ENCODE data around the gene FBLN1.

Gene FBLN1

DNA sequence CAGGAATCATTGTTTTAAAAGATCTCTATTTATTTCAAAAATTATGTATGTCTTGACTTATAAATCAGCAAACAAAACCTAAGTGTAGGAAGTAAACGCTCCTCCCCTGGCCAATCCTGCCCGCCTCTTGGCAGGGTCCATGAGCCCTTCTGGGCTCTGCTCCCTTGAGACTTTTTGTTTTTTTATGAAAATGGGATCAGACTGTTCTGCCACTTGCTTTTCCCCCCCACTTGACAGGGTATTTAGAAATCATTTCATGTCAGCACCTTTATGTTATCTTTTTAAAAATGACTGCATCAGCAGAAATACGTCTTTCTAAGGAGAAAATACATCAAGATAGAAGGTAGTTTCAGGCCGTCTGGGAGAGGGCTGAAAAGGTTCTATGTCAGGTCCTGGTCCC is 35.6 kb downstream of the FBLN1 start:
- ChIA-PET POLR2A (no interaction called here), CTCF (interaction anchor here (1.1 to 2.0 kb wide), 2 partner anchors 11 to 15 kb away, joined by 3 to 6 read pairs; no protein-coding TSS in a partner anchor)
- peaks cover 0 to 63% of the 10 kb centered on the region in 2 experiments; a peak in 2 of 3 replicates for H3K36me3 ChIP-seq (ENCODE audit: control insufficient read depth in 2 of 2, insufficient read depth in 1 of 2, low read length in 2 of 2)

DNA sequence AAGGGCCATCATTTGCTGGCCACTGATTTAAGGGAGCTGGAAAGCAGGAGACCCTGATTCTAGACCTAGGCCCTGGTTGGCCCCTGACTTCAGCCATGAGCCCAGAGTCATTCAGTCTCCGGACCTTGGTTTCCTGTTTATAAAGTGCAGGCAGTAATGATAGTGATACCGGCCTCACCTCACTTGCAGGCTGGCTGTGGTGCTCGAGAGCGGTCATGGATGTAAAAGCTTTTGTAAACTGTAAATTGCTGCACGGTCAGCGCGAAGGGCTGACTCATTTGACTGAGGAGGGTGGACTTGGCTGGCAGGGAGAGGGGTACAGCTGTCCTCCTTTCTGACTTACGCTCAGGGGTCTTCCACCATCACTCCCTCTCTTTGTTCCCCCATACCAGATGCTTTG is 37.4 kb downstream of the FBLN1 start:
- Histone ChIP-seq H3K27ac (ENCODE audit: extremely low read depth, low read depth, low read length) (no peak overlapping the region), H3K9me3 (ENCODE audit: control insufficient read depth, insufficient read depth, low read depth, low read length) (no peaks in the 10 kb centered on the region), H3K4me1 (ENCODE audit: control insufficient read depth, insufficient read depth, low read length) (peaks cover 12% of the 10 kb centered on the region), H3K36me3 (ENCODE audit: control insufficient read depth in 2 of 2, insufficient read depth in 1 of 2, low read length in 2 of 2) (peaks cover 0 to 67% of the 10 kb centered on the region in 2 experiments; a peak in 2 of 3 replicates), H3K4me3 (ENCODE audit: low read depth, low read length) (no peak overlapping the region)
- ChIA-PET CTCF (interaction anchor here (1.0 kb wide), 1 partner anchor 9 kb away, joined by 4 read pairs; no protein-coding TSS in a partner anchor), POLR2A (no interaction called here)
- TF ChIP-seq ZNF837 (tag by site-specific recombination; IDR thresholded peaks at IDR 0.05) (no peak), WT1 (tag by site-specific recombination; IDR thresholded peaks at IDR 0.05) (no peak), ZNF785 (tag by site-specific recombination; IDR thresholded peaks at IDR 0.05) (no peak), BCL11B (tag by site-specific recombination; IDR thresholded peaks at IDR 0.05; ENCODE audit: low read depth) (no peak), ZIC2 (tag by site-specific recombination; IDR thresholded peaks at IDR 0.05) (no peak), GLIS2 (tag by site-specific recombination; IDR thresholded peaks at IDR 0.05) (no peak), PATZ1 (tag by site-specific recombination; IDR thresholded peaks at IDR 0.05) (no peak), ZNF214 (tag by site-specific recombination; IDR thresholded peaks at IDR 0.05; ENCODE audit: borderline replicate concordance) (no peak)
- TF ChIP-seq, protein P1, sequence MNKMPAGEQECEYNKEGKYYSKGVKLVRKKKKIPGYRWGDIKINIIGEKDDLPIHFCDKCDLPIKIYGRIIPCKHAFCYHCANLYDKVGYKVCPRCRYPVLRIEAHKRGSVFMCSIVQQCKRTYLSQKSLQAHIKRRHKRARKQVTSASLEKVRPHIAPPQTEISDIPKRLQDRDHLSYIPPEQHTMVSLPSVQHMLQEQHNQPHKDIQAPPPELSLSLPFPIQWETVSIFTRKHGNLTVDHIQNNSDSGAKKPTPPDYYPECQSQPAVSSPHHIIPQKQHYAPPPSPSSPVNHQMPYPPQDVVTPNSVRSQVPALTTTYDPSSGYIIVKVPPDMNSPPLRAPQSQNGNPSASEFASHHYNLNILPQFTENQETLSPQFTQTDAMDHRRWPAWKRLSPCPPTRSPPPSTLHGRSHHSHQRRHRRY (tag by site-specific recombination; IDR thresholded peaks at IDR 0.05), result no peak

More for the DNA sequence above, 35.6 kb downstream of the FBLN1 start:
- Histone ChIP-seq H3K27ac (ENCODE audit: extremely low read depth, low read depth, low read length) (no peak overlapping the region), H3K9me3 (ENCODE audit: control insufficient read depth, insufficient read depth, low read depth, low read length) (no peaks in the 10 kb centered on the region), H3K4me3 (ENCODE audit: low read depth, low read length) (no peak overlapping the region), H3K4me1 (ENCODE audit: control insufficient read depth, insufficient read depth, low read length) (peaks cover 19% of the 10 kb centered on the region)
- TF ChIP-seq PRDM4 (tag by site-specific recombination; IDR thresholded peaks at IDR 0.05), result no peak

- POLR2A ChIA-PET, result no interaction called here
- peaks cover 0 to 73% of the 10 kb centered on the region in 2 experiments; a peak in 2 of 3 replicates for H3K36me3 ChIP-seq (ENCODE audit: control insufficient read depth in 2 of 2, insufficient read depth in 1 of 2, low read length in 2 of 2)
- TF ChIP-seq ZFHX2 (tag by site-specific recombination; conservative IDR thresholded peaks at IDR 0.05), result peak; percentile 72
- TF ChIP-seq ZBTB8A (tag by site-specific recombination; IDR thresholded peaks at IDR 0.05), result no peak
- TF ChIP-seq EGR2 (tag by site-specific recombination; IDR thresholded peaks at IDR 0.05; ENCODE audit: low read depth), result peak; percentile 79
- TF ChIP-seq YY2 (tag by site-specific recombination; IDR thresholded peaks at IDR 0.05), result no peak
- TF ChIP-seq, protein P2, sequence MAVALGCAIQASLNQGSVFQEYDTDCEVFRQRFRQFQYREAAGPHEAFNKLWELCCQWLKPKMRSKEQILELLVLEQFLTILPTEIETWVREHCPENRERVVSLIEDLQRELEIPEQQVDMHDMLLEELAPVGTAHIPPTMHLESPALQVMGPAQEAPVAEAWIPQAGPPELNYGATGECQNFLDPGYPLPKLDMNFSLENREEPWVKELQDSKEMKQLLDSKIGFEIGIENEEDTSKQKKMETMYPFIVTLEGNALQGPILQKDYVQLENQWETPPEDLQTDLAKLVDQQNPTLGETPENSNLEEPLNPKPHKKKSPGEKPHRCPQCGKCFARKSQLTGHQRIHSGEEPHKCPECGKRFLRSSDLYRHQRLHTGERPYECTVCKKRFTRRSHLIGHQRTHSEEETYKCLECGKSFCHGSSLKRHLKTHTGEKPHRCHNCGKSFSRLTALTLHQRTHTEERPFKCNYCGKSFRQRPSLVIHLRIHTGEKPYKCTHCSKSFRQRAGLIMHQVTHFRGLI (tag by site-specific recombination; IDR thresholded peaks at IDR 0.05), result no peak
- TF ChIP-seq, protein P3, sequence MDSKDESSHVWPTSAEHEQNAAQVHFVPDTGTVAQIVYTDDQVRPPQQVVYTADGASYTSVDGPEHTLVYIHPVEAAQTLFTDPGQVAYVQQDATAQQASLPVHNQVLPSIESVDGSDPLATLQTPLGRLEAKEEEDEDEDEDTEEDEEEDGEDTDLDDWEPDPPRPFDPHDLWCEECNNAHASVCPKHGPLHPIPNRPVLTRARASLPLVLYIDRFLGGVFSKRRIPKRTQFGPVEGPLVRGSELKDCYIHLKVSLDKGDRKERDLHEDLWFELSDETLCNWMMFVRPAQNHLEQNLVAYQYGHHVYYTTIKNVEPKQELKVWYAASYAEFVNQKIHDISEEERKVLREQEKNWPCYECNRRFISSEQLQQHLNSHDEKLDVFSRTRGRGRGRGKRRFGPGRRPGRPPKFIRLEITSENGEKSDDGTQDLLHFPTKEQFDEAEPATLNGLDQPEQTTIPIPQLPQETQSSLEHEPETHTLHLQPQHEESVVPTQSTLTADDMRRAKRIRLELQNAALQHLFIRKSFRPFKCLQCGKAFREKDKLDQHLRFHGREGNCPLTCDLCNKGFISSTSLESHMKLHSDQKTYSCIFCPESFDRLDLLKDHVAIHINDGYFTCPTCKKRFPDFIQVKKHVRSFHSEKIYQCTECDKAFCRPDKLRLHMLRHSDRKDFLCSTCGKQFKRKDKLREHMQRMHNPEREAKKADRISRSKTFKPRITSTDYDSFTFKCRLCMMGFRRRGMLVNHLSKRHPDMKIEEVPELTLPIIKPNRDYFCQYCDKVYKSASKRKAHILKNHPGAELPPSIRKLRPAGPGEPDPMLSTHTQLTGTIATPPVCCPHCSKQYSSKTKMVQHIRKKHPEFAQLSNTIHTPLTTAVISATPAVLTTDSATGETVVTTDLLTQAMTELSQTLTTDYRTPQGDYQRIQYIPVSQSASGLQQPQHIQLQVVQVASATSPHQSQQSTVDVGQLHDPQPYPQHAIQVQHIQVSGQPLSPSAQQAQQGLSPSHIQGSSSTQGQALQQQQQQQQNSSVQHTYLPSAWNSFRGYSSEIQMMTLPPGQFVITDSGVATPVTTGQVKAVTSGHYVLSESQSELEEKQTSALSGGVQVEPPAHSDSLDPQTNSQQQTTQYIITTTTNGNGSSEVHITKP (tag by site-specific recombination; IDR thresholded peaks at IDR 0.05), result no peak
- TF ChIP-seq ZNF157 (tag by site-specific recombination; IDR thresholded peaks at IDR 0.05), result no peak
- TF ChIP-seq SETDB1 (IDR thresholded peaks at IDR 0.05; ENCODE audit: insufficient read length, low read length), result no peak
- no peak for TF ChIP-seq ZNF747 (tag by site-specific recombination; IDR thresholded peaks at IDR 0.05)
- H3K27ac ChIP-seq (ENCODE audit: extremely low read depth, low read depth, low read length), result no peak overlapping the region
- H3K4me3 ChIP-seq (ENCODE audit: low read depth, low read length), result no peak overlapping the region
- CTCF ChIA-PET, result interaction anchor here (0.5 to 2.2 kb wide), 2 partner anchors 12 to 378 kb away, joined by 3 to 6 read pairs; partner anchors contain the start of gene NUP50
- H3K4me1 ChIP-seq (ENCODE audit: control insufficient read depth, insufficient read depth, low read length), result peaks cover 7% of the 10 kb centered on the region
- H3K9me3 ChIP-seq (ENCODE audit: control insufficient read depth, insufficient read depth, low read depth, low read length), result no peaks in the 10 kb centered on the region
Measured at GRCh38 chr22:45541382-45541979, 38.8 kb downstream of the FBLN1 start.

Data from HEK293 (cell line).